GM18520 (cell line): Measurements from ENCODE around the gene PSMD8.
"Not testable (repeated sequence)": the region's sequence is repeated elsewhere in the genome, so short reads cannot be mapped to it uniquely, and the experiment has no call there.

Experiments
- ATAC-seq: cut with Tn5 transposase; IDR thresholded peaks from one replicate; pipeline ENCODE4 v1.9.1; 2021; ENCODE audit not compliant: unreplicated experiment

The PSMD8 gene

DNA sequence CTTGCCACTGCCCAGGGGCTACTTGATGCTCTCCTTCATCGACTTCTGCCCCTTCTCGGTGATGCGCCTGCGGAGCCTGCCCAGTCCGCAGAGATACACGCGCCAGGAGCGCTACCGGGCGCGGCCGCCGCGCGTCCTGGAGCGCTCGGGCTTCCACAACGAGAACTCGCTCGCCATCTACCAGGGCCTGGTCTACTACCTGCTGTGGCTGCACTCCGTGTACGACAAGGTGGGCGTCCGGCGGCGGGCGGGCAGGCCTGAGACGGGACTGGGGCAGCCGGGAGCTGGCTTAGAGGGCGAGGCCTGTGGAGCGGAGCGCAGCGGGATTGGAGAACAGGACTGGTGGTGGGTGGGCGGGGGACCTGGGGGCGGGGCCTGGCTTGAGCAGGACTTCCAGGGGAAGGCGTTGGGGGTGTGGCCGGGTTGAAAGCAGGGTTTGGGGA lies 12.7 kb upstream of the PSMD8 start:
- ATAC-seq = no peak

DNA sequence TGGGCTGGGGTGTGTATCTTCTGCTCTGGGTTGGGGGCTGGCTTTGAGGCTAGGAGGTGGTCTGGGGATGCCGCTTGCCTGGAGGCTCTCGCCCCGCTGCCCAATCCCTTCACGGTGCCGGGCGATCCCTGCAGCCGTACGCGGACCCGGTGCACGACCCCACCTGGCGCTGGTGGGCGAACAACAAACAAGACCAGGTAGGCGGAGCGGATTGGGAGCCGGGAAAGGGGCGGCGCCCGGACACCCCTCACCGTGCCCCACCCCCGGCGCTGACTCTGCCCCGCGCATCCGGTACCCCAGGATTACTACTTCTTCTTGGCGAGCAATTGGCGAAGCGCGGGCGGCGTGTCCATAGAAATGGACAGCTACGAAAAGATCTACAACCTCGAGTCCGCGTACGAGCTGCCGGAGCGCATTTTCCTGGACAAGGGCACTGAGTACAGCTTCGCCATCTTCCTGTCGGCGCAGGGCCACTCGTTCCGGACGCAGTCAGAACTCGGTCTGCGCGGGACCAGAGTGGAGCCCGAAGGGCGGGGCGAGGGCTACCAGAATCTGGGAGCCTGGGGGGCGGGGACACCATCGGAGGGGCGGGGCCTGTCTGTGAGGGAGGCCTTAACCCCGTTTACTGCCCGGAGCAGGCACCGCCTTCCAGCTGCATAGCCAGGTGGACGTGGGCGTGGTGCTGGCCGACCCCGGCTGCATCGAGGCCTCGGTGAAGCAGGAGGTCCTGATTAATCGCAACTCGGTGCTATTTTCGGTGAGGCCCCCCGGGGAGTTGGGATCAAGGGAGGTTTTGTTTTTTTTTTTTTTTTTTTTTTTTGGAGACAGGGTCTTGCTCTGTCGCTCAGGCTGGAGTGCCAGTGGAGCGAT lies 12.1 kb upstream of the PSMD8 start:
- ATAC-seq = no peak

DNA sequence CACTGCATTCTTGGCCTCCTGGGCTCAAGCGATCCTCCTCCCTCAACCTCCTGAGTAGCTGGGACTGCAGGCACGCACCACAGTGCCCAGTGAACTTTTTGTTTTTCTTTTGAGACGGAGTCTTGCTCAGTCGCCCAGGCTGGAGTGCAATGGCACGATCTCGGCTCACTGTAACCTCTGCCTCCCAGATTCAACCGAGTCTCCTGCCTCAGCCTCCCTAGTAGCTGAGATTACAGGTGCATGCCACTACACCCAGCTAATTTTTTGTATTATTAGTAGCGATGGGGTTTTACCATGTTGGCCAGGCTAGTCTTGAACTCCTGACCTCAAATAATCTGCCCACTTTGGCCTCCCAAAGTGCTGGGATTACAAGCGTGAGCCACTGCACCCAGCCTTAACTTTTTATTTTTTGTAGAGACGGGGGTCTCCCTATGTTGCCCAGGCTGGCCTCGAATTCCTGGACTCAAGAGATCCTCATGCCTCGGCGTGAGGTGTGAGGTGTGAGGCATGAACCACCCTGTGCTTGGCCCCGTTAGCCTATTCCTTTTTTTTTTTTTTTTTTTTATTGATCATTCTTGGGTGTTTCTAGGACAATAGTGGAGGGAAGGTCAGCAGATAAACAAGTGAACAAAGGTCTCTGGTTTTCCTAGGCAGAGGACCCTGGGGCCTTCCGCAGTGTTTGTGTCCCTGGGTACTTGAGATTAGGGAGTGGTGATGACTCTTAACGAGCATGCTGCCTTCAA lies 11.3 kb upstream of the PSMD8 start:
- not testable (repeated sequence) for ATAC-seq

DNA sequence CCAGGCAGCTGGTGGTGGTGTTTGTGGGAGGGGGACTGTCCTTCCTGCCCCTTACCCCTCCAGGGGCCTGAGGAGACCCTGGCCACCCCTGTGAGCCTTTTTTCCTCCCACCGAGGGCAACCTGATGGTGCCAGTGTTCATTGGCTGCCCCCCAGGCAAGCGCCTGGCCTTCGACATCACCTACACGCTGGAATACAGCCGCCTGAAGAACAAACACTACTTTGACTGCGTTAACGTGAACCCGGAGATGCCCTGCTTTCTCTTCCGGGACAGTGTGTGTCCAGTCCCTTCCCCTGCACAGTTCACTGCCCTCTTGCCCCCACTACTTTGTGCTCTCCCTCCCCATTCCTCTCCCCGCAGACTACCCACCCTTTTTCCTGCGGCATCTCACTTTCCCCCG lies 7.3 kb upstream of the PSMD8 start:
- no peak for ATAC-seq

DNA sequence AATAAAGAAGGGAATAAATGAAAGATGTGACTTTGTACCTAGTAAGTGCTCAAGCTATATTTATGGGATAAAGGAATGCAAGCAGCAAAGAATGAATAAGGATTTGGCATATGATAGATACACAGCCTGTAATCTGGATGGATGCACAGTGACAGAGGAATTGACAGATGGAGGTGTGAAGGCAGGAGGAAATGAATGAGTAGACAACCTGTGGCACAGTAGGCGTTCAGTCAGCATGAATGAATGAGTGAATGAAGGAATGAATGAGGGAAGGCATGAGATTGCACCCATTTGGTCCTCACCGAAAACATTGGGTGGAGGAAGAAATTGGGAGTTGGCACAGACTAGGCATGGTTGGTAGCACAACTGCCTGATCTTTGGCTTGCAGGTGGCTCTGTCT lies 4.8 kb upstream of the PSMD8 start:
- no peak for ATAC-seq

DNA sequence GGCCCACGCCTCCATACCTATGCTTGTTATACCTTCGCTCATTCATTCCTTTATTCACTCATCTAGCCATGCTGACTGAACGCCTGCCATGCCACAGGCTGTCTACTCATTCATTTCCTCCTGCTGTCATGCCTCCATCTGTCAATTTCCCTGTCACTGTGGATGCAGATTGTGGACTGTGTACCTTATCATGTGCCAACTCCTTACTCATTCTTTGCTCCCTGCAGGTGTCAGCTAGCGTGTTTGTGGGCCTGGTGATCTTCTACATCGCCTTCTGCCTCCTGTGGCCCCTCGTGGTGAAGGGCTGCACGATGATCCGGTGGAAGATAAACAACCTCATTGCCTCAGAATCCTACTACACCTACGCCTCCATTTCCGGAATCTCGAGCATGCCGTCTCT lies 4.1 kb upstream of the PSMD8 start:
- no peak for ATAC-seq

DNA sequence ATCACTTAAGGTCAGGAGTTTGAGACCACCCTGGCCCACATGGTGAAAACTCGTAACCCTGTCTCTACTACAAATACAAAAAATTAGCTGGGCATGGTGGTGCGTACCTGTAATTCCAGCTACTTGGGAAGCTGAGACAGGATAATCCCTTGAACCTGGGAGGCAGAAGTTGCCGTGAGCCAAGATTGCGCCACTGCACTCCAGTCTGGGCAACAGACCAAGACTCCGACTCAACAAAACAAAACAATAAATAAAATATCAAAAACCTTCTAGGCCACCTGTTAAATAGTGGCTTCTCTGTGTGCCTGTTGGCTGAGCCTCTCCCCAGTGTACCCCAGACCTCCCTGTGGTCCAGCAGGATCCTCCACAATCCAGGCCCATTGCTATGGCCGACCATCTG lies 3.3 kb upstream of the PSMD8 start:
- no peak for ATAC-seq

DNA sequence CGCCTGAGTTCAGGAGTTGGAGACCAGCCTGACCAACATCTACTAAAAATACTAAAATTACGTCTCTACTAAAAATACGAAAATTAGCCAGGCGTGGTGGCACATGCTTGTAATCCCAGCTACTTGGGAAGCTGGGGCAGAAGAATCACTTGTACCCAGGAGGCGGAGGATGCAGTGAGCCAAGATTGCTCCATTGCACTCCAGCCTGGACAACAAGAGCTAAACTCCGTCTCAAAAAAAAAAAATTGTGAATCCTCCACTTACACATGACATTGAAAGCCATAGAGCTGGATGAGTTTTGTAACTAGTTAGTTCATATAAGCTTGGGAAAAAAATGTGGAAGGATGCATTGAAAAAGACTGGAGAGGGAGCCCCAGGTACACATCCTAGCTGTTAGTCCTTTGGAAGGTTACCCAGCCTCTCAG lies 452 bp upstream of the PSMD8 start:
- no peak for ATAC-seq

DNA sequence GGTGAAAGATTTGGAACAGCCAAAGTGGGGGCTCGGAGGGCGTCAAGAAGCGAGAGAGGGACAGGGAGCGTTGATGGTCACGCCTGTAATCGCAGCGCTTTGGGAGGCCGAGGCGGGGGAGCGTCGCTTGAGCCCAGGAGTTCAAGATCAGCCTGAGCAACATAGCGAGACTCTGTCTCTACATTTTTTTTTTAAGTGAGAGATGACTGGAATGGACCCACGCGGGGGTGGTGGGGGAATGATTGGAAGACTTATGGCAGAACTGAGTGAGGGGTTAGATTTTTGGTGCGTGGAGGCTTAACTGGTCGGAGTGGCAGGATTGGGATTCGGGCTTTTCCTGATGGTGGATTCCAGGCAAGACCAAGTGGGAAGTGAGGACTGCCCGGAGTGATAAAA lies 725 bp downstream of the PSMD8 start:
- ATAC-seq = no peak

DNA sequence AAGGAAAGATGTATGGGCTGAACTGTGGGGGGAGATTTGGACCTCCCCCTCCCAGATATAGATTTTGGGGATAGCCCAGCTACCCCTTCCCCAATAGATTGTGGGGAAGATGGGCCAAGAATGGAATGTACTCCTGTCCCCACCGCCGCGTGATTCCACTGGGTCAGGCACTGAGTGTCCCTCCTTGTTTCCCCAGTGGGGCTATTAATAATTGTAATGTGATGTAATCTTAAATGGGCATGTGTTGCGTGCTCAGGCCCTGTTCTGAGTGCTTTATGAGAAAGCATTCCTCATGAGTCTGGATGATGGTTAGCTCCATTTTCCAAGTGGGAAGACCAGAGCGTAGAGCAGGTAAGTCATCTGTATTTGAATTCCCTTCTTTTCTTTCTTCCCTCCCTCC lies 1.4 kb downstream of the PSMD8 start:
- ATAC-seq = no peak

DNA sequence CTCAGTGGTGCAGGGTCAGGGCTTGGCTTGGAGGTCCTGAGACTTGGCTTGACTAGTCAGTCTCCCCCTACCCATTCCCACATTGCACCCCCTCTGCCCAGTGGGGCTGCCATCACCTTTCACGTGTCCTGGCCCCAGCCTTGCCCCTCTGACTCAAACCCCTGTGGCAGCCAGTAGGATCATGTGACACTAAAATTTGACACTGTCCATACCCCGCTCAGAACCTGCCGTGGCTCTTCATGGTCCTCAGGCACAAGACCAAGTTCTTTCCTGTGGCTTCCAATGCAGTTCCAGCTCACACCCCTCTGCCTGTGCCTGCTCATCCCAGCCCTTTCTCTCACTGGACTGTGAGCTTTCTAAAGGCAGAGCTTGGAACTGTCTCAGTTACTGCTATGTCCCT lies 2.2 kb downstream of the PSMD8 start:
- ATAC-seq = no peak

DNA sequence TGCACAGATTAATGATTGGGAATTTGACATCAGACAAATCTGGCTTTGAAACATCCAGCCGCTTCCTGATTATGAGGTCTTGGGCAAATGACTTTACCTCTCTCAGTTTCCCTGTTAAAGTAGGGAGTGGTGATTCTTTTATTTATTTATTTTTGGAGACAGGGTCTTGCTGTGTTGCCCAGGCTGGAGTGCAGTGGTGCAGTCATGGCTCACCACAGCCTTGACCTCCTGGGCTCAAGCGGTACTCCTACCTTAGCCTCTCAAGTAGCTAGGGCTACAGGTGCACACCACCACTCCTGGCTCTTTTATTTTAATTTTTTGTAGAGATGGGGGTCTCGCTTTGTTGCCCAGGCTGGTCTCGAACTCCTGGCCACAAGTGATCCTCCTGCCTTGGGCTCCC lies 2.7 kb downstream of the PSMD8 start:
- ATAC-seq = no peak

DNA sequence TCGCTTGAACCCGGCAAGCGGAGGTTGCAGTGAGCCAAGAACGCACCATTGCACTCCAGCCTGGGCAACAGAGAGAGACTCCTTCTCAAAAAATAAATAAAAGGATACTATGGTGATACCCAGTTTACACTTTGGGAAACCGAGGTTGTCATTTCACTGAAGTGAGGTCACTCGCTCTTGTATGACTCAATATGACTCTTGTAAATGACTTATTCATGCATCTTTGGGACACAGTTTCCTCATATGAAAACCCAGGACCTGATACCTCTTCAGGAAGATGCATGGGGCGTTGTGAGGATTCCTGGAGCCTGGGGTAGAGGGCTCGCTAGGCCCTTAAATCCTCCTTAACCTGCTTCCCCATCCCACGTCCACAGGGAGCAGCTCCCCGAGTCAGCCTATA lies 4.5 kb downstream of the PSMD8 start:
- ATAC-seq = no peak

DNA sequence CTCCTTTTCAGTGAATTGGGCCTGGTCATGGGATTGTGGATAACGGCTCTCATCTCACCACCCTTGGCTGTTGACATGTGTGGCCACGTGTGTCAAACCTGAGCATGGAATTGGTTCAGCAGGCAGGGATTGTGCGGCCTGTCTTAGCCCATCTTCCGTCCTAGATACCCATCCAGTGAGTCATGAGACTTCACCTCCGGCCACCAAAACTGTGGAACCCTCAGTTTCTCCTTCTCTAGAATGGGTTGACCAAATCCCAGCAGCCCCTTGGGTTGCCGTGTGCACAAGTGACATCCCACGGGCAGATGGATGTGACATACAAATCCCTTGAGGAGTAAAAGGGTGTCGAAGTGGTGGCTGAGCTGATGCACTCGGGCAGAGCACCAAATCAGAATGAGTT lies 6.8 kb downstream of the PSMD8 start:
- no peak for ATAC-seq

DNA sequence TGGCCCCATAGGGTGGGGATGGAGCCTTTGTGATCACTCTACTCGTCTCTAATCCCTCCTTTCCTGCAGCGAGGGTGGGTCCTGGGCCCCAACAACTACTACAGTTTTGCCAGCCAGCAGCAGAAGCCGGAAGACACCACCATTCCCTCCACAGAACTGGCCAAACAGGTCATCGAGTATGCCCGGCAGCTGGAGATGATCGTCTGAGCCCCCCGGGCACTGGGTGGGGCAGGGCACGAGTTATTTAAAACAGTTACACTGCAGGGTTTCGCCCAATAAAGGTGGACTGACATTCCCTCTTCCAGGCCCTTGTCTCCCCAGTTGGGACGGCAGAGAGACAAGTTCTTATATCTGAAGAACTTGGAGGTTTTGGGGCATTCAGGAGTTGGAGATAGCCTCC lies 8.8 kb downstream of the PSMD8 start:
- ATAC-seq = no peak

DNA sequence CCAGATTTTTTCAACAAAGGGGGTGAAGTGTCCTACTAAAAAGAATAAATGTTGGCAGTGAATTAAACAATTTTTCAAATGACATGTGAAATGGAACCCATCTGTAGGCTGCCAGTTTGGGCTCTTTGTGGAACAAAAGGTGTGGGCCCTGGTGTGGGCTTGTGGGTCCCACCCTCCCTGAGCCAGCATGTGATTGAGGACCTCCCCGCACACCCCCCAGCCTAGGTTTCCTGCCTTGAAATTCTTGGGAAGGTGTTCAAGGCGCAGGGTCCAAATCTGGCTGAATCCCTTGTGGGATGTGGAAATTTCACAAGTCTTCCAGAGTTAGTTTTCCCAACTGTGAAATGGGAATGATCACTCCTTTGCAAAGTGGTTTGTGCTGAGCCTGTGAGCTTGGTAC lies 9.4 kb downstream of the PSMD8 start:
- ATAC-seq = no peak

DNA sequence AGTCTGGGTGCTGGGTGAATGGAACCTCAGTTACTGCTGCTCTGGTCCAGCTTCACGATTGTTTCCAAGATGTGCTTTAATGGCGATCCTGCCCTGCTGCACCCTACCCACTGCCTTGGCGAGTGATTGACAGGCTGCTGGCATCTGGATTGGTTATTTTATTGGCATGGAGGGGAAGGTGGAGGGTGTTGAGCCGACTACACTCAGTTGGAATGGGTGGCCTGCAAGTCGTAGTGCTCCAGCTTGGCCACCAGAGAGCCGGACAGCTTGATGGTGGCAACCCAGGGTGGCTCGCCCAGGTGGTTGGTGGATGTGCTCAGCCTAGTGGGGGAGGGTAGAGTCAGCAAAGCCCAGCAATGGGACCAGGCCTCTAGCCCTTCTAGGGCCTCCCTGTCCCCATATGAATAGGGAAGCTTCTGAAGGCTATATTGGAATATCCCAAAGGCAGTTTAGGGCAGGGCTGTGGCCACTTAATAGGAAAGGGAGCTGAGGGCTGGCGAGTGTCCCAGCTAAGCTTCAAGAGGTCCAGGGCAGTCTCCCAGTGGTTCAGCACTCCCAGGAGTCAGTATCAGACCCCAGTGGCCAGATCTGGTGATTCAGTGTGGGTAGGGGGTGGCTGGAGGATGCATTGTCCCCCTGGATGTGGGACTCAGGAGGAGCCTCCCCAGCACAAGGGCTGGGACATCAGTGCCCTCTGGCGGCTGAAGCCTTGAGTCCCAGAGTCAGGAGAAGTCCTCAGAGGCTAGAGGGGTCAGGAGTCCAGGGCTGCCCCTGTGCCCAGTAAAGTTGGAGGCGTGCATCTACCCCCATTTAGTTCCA lies 10.0 kb downstream of the PSMD8 start:
- ATAC-seq = no peak

DNA sequence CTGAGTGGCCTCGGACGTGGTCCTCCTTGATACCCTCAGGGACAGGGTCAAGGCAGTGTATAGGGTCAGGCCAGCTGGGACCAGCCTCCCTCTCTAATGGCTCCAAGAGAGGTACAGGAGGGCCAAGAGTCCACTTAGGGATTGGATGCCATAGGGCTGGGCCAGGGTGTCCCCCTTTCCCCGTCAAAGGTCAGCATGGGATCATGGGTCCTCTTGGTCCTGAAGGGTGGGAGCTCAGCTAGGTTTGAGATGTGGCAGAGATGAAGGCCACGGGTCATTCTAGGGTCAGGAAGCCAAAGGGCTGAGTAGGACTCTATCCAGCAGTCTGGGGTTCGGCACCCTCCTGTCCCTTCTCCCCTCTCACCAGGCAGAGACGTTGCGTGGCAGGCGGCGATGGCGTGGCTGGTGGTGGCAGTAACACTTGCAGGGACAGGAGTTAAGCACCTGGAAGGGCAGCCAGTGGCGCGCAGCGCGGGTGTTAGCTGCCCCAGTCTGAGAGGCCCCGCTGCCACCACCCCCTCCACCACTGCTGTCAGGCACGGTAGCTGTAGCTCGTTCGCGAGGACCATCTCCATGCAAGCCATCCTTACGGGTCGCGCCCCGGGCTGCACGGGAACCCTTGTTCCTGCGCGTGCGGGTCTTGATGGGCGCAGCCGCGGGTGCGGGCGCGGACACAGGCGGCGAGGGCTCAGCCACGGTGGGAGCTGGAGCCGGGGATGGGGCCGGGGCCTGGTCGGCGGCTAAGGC lies 10.9 kb downstream of the PSMD8 start:
- no peak for ATAC-seq

DNA sequence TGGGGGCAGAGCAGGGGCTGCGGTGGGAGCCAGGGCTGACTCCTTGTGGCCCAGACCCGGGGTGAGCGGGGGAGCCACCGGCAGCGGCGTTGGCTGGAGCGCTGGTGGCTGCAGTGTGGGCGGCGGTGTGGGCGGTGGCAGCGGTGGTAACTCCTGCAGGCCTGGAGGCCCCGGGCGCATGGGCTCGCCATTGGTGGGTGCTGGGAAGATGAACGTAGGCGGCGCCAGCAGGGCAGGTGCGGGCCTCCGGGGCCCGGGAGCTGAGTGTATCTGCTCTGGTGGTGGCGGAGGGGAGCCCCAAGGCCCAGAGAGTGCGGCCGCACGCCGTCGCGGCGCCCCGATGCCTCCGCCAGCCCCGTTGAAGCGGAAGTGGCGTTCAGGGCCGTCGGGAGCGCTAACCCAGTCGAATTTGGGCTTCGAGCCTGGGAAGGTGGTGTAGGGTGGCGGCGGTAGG lies 11.5 kb downstream of the PSMD8 start:
- ATAC-seq = no peak

DNA sequence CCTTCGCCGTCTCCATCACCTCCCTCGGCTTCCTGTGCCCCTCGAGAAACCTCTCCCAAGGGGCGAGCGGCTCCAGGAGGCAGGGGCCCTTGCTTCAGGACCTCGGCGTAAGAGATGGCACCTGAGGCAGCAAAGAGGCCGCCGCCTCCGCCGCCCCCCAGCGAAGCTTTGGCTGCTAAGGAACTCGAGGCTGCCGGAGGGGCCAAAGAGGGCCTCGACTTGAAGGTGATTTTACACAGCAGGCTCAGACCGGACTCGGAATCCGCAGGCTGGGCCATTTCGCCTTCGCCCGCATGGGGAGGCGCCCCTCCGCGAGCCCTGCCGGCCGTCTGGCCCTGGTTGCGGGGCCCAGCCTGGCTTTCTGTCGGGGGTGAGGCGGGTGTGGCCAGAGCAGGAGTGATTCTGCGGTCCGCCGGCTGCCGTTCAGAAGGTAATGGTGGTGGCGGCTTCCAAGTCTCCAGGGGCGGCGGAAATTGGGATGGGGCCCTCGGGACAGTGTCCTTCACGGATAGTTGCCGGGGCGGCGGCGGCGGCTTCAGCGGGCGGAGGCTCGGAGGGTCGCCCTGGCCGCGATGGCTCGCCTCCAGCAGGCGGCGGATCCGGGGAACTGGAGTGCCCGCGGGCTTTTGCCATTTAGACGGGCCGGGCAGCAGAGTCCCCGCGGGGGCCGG lies 12.1 kb downstream of the PSMD8 start:
- no peak for ATAC-seq
